Thyroid gland (tissue), 4 donors: ENCODE data around the gene C10orf71. TPM values are rescaled to one million over a fixed set of nuclear protein-coding genes. Genes with fewer than 3 reads are reported as not detected.

ENCODE experiments used
- DNase-seq, 2 donors: peaks; one replicate each; pipeline ENCODE4 v3.0.0-alpha.2; 2019
- H3K27ac ChIP-seq, 3 donors: fragments of 200-600 bp; sonication (generic); 1 replicate in 2 of 3; 2 replicates in 1 of 3; pipeline ENCODE4 v1.5.1; 2016 to 2019; ENCODE audit warnings: mild to moderate bottlenecking in 1 of 3, moderate library complexity in 1 of 3
- H3K27me3 ChIP-seq: fragments of 200-600 bp; sonication (generic); one replicate; pipeline ENCODE4 v1.5.1; 2019
- H3K36me3 ChIP-seq, 2 donors: fragments of 200-600 bp; sonication (generic); one replicate each; pipeline ENCODE4 v1.5.1; 2016 to 2019
- H3K4me1 ChIP-seq, 2 donors: fragments of 200-600 bp; sonication (generic); one replicate each; pipeline ENCODE4 v1.5.1; 2017 to 2019
- H3K4me3 ChIP-seq, 3 donors: fragments of 200-600 bp; sonication (generic); replicated peaks in 1 of 3; 1 replicate in 2 of 3; 2 replicates in 1 of 3; pipeline ENCODE4 v1.5.1; 2016; ENCODE audit warnings: mild to moderate bottlenecking in 1 of 3
- H3K9me3 ChIP-seq: fragments of 200-600 bp; sonication (generic); one replicate; pipeline ENCODE4 v1.5.1; 2017
- CTCF ChIP-seq, 6 experiments: fragments of 200-600 bp in 3 of 6; fragments of 450-650 bp in 3 of 6; sonication (generic) in 3 of 6; IDR thresholded peaks; one replicate each; pipeline ENCODE4 v1.5.1; 2016 to 2019; ENCODE audit warnings: antibody characterized with exemption in 6 of 6, mild to moderate bottlenecking in 2 of 6, inconsistent platforms in 1 of 6, moderate library complexity in 1 of 6
- POLR2A ChIP-seq, 2 donors: fragments of 450-650 bp; IDR thresholded peaks; one replicate each; pipeline ENCODE4 v1.6.1; 2017; ENCODE audit warnings: antibody characterized with exemption in 2 of 2, mild to moderate bottlenecking in 2 of 2, moderate library complexity in 1 of 2
- WGBS, 2 donors: methylation state at CpG; one replicate each; pipeline ENCODE4 v1.1.5; 2017; 5-methylcytosine and 5-hydroxymethylcytosine counted together
- intact Hi-C: fragments of 100-400 bp; cut with DNase I; formaldehyde crosslinking; loops from one replicate; pipeline ENCODE4 v1.15.1; 2023
- total RNA-seq, 4 donors: library from RNA; depleted of rRNA; stranded (reverse); fragments of >200 nt; gene quantifications; one replicate each; pipeline ENCODE4 v1.2.3, GENCODE V29; 2016

The C10orf71 gene
- total RNA-seq, 4 donors from 2014 or later: not detected

- Histone ChIP-seq H3K27ac (no peak overlapping the region), H3K4me1 (peaks cover 0 to 12% of the 10 kb centered on the region in 2 donors), H3K36me3 (no peaks in the 10 kb centered on the region), H3K27me3 (no peaks in the 10 kb centered on the region), H3K4me3 (no peak overlapping the region), H3K9me3 (no peaks in the 10 kb centered on the region)
- no peak for DNase-seq
- intact Hi-C loops: no loop called here
- WGBS, 2 donors: 94 to 97% methylated on average over 8 of the region's 8 CpGs
- TF ChIP-seq POLR2A (IDR thresholded peaks at IDR 0.05) (no peak), CTCF (IDR thresholded peaks at IDR 0.05) (no peak)
These were observed 25.3 kb upstream of the C10orf71 start for GRCh38 chr10:49273626-49274025.

GRCh38 chr10:49274886-49275285, 24.1 kb upstream of the C10orf71 start:
- DNase-seq: no peak
- Histone ChIP-seq H3K4me1 (peaks cover 0 to 12% of the 10 kb centered on the region in 2 donors), H3K27ac (no peak overlapping the region), H3K36me3 (no peaks in the 10 kb centered on the region), H3K9me3 (no peaks in the 10 kb centered on the region), H3K4me3 (no peak overlapping the region), H3K27me3 (no peaks in the 10 kb centered on the region)
- 78 to 79% methylated on average over 6 of the region's 6 CpGs for WGBS, 2 donors
- no peak for TF ChIP-seq CTCF (IDR thresholded peaks at IDR 0.05)
- TF ChIP-seq POLR2A (IDR thresholded peaks at IDR 0.05): no peak
- intact Hi-C loops: no loop called here

- no peak overlapping the region for H3K4me3 ChIP-seq
- no peaks in the 10 kb centered on the region for H3K27me3 ChIP-seq
- no peak for DNase-seq
- H3K27ac ChIP-seq: no peak overlapping the region
- H3K36me3 ChIP-seq: no peaks in the 10 kb centered on the region
- TF ChIP-seq POLR2A (IDR thresholded peaks at IDR 0.05) (no peak), CTCF (IDR thresholded peaks at IDR 0.05) (no peak)
- no peaks in the 10 kb centered on the region for H3K9me3 ChIP-seq
- 90 to 93% methylated on average over 4 of the region's 4 CpGs for WGBS, 2 donors
- intact Hi-C loops: no loop called here
- H3K4me1 ChIP-seq: peaks cover 0 to 12% of the 10 kb centered on the region in 2 donors
These were observed 23.1 kb upstream of the C10orf71 start for GRCh38 chr10:49275896-49276295.

GRCh38 chr10:49276596-49276995, 22.4 kb upstream of the C10orf71 start:
- Histone ChIP-seq H3K4me3 (no peak overlapping the region), H3K27ac (no peak overlapping the region), H3K4me1 (peaks cover 0 to 12% of the 10 kb centered on the region in 2 donors), H3K36me3 (no peaks in the 10 kb centered on the region), H3K9me3 (no peaks in the 10 kb centered on the region), H3K27me3 (no peaks in the 10 kb centered on the region)
- DNase-seq: no peak
- 89 to 94% methylated on average over 4 of the region's 4 CpGs for WGBS, 2 donors
- no peak for TF ChIP-seq POLR2A (IDR thresholded peaks at IDR 0.05)
- no peak for TF ChIP-seq CTCF (IDR thresholded peaks at IDR 0.05)
- intact Hi-C loops: no loop called here

GRCh38 chr10:49277973-49278372, 21.0 kb upstream of the C10orf71 start:
- Histone ChIP-seq H3K4me1 (peaks cover 0 to 2% of the 10 kb centered on the region in 2 donors), H3K27ac (no peak overlapping the region), H3K4me3 (no peak overlapping the region), H3K36me3 (no peaks in the 10 kb centered on the region), H3K27me3 (no peaks in the 10 kb centered on the region), H3K9me3 (no peaks in the 10 kb centered on the region)
- no peak for DNase-seq
- 80% methylated on average over 4 to 5 of the region's 5 CpGs for WGBS, 2 donors
- intact Hi-C loops: no loop called here
- no peak for TF ChIP-seq CTCF (IDR thresholded peaks at IDR 0.05)
- TF ChIP-seq POLR2A (IDR thresholded peaks at IDR 0.05): no peak
